AG09309 (cell line): Measurements from ENCODE around the gene ELN.
"Not testable (repeated sequence)": the region's sequence is repeated elsewhere in the genome, so short reads cannot be mapped to it uniquely, and the experiment has no call there.

Source experiments
- DNase-seq: peaks from one replicate; pipeline ENCODE4 v3.0.0-alpha.2; 2010; ENCODE audit warnings: low read depth
- H3K4me3 ChIP-seq: 2 replicates; pipeline ENCODE4 v1.5.1; 2011; ENCODE audit warnings: mild to moderate bottlenecking, low read depth, low read length, moderate library complexity; ENCODE audit not compliant: control insufficient read depth
- TF ChIP-seq, protein P1 (sequence below): IDR thresholded peaks from 2 replicates; pipeline ENCODE4 v1.5.1; 2011; ENCODE audit warnings: mild to moderate bottlenecking, low read depth, low read length, inconsistent platforms; ENCODE audit not compliant: insufficient read depth, control insufficient read depth; ENCODE audit errors: missing control alignments

Gene ELN

GRCh38 chr7:74006451-74007241 is 21.3 kb upstream of the ELN start:
- DNase-seq, result no peak

DNA sequence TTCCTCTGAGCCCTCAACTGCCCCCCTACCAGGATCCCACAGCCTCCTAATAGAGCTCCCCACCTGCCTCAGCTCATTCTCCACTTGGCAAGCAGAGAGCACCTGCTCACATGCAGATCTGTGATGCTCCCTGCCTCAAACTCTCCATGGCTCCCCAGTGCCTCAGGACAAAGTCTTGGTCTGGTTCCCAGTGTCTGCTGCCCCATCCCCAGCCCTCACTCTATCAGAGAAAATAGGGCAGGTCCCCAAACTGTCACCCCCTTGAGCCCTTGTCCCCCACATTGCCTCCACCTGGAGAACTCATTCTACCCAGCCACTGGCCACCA is 20.8 kb upstream of the ELN start:
- no peak for DNase-seq
- no peak overlapping the region for H3K4me3 ChIP-seq
- TF ChIP-seq, protein P1, sequence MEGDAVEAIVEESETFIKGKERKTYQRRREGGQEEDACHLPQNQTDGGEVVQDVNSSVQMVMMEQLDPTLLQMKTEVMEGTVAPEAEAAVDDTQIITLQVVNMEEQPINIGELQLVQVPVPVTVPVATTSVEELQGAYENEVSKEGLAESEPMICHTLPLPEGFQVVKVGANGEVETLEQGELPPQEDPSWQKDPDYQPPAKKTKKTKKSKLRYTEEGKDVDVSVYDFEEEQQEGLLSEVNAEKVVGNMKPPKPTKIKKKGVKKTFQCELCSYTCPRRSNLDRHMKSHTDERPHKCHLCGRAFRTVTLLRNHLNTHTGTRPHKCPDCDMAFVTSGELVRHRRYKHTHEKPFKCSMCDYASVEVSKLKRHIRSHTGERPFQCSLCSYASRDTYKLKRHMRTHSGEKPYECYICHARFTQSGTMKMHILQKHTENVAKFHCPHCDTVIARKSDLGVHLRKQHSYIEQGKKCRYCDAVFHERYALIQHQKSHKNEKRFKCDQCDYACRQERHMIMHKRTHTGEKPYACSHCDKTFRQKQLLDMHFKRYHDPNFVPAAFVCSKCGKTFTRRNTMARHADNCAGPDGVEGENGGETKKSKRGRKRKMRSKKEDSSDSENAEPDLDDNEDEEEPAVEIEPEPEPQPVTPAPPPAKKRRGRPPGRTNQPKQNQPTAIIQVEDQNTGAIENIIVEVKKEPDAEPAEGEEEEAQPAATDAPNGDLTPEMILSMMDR, result no peak

More at GRCh38 chr7:74006451-74007241, 21.3 kb upstream of the ELN start:
- H3K4me3 ChIP-seq, result no peak overlapping the region
- TF ChIP-seq, protein P1, result no peak

GRCh38 chr7:74008687-74009086 is 19.3 kb upstream of the ELN start:
- no peak for DNase-seq
- H3K4me3 ChIP-seq, result no peak overlapping the region
- TF ChIP-seq, protein P1, result no peak

DNA sequence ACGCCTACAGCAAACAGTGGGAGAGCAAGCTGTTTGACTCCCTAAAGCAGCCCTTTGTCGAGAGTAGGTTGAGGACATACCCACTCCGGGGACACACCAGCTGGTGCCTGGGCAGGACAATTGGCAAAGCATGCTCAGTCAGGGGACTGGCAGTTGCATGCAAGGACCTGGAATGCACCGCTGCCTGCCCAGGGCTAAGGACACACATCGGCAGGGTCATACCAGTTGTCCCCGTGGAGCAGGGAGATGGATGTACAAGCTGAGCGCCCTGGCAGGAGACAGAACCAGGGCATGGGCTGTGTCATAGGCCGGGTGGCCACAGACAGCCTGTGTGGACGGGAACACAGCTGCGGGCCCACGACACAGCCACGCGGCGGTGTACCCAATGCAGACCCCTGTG is 18.3 kb upstream of the ELN start:
- DNase-seq, result no peak
- no peak overlapping the region for H3K4me3 ChIP-seq
- TF ChIP-seq, protein P1, result no peak

- no peak for DNase-seq
- H3K4me3 ChIP-seq, result no peak overlapping the region
- TF ChIP-seq, protein P1, result no peak
Observed at GRCh38 chr7:74010407-74010806, 17.6 kb upstream of the ELN start.

GRCh38 chr7:74011421-74011820 is 16.6 kb upstream of the ELN start:
- not testable (repeated sequence) for DNase-seq, H3K4me3 ChIP-seq

DNA sequence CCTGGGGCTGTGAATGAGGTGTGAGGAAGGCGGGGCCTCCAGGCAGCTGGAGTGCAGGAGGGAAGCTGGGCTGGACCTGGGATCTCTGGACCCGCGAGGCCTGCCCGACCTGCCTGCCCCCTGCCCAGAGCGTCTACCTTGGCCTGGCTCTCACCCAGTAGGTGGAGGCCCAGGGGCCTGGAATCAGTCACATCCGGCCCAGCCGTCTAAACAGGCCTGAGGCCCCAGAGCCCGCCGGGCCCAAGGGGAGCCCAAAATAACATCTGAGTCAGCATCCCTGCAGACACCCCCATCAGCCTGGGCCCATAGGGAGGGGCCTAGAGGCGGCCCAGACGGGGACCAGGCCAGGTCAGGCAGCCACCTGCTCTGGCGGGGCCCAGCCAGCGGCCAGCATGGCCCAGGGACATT is 15.1 kb upstream of the ELN start:
- no peak overlapping the region for H3K4me3 ChIP-seq
- DNase-seq, result no peak
- TF ChIP-seq, protein P1, result no peak
